GM10248 (cell line): Measurements from ENCODE around the gene RGP1.

ENCODE experiments used
- CTCF ChIA-PET: fragments of 300-600 bp; sonication (Branson Sonifier 250); formaldehyde crosslinking; extraction: SDS; loops from one replicate; lab custom pipeline; 2021; ENCODE audit warnings: antibody characterized with exemption; lab: Yijun Ruan, JAX
- POLR2A ChIA-PET: fragments of 350-650 bp; sonication (Branson Sonifier 250); formaldehyde crosslinking; extraction: SDS; loops from one replicate; lab custom pipeline; 2020; ENCODE audit warnings: antibody characterized with exemption; lab: Yijun Ruan, JAX
- DNase-seq: peaks from one replicate; pipeline ENCODE4 v3.0.0; 2012; ENCODE audit errors: extremely low spot score
- CTCF ChIP-seq: IDR thresholded peaks from 2 replicates; pipeline ENCODE4 v1.5.1; 2012; ENCODE audit warnings: mild to moderate bottlenecking, low read depth; ENCODE audit errors: extremely low read depth, missing control alignments, control extremely low read depth

RGP1 gene

DNA sequence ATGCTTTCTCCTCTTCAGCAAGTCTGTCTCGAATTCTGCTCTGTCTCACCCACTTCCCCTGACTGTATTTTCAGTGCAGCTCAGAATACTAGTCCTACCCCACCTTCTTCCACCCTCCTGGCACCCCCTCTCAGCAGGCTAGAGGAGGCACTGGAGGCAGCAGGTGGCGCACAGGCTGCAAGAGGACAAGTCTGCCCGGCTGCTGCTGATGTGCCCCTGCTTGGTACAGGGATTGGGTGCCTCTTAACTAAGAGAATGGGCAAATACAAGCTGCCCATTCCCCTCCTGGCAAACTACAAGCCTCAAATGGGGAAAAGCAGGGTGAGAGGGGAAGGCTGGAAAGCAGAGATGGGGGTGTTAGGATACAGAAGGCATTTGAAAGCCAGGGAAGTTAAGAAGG, 22.2 kb upstream of the RGP1 start:
- POLR2A ChIA-PET = interaction anchor here (1.1 to 1.7 kb wide), 2 partner anchors 11 to 31 kb away, joined by 3 to 4 read pairs; no protein-coding TSS in a partner anchor
- peak; percentile 39 for TF ChIP-seq CTCF
- CTCF ChIA-PET = interaction anchor here (0.7 to 11.0 kb wide), 15 partner anchors 9 to 173 kb away, joined by 3 to 134 read pairs (median 8); partner anchors contain the start of genes CCDC107, GBA2, HINT2 and RGP1
- DNase-seq = no peak

DNA sequence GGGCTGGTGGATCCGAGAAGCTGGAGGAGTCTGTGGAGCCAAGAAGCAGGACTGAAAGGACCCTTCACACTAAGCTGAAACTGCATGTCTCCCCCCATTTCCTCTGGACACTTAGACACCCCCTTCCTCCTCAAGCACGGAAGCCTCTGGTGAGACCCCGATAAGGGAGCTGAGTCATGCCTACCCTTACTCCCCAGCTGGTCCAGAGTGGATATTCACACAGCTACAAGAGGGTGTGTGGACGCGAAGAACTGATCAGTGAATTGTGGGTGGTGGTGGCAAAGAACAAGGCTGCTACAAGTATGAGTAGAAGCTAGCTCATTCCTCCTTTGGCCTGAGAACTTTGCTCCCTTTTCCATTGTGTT, 21.4 kb upstream of the RGP1 start:
- no peak for TF ChIP-seq CTCF
- DNase-seq = no peak
- POLR2A ChIA-PET = interaction anchor here (0.6 to 1.5 kb wide), 2 partner anchors 18 to 38 kb away, joined by 3 read pairs; partner anchors contain the start of gene TPM2
- CTCF ChIA-PET = interaction anchor here (0.7 to 11.0 kb wide), 25 partner anchors 9 to 174 kb away, joined by 3 to 134 read pairs (median 5); partner anchors contain the start of genes CCDC107, GBA2, HINT2 and RGP1

GRCh38 chr9:35728041-35728971, 20.8 kb upstream of the RGP1 start:
- CTCF ChIA-PET = interaction anchor here (0.6 to 11.0 kb wide), 28 partner anchors 8 to 128 kb away, joined by 3 to 134 read pairs (median 5); partner anchors contain the start of genes CCDC107, GBA2, HINT2 and RGP1
- peak; percentile 73 for DNase-seq
- POLR2A ChIA-PET = interaction anchor here (0.6 to 1.5 kb wide), 4 partner anchors 18 to 614 kb away, joined by 3 to 5 read pairs (median 4); partner anchors contain the start of genes GBA2, RGP1 and TPM2
- TF ChIP-seq CTCF = no peak

- DNase-seq = no peak
- CTCF ChIA-PET = interaction anchor here (0.6 to 11.0 kb wide), 18 partner anchors 13 to 129 kb away, joined by 3 to 134 read pairs (median 8); partner anchors contain the start of genes GBA2, RGP1 and TPM2
- no peak for TF ChIP-seq CTCF
- POLR2A ChIA-PET = interaction anchor here (1.3 kb wide), 1 partner anchor 20 kb away, joined by 4 read pairs; the partner anchor contains the start of genes GBA2 and RGP1
Observed at GRCh38 chr9:35729101-35729500, 20.0 kb upstream of the RGP1 start.

GRCh38 chr9:35729700-35730485, 19.2 kb upstream of the RGP1 start:
- no peak for DNase-seq
- POLR2A ChIA-PET = interaction anchor here (0.5 to 2.5 kb wide), 6 partner anchors 9 to 69 kb away, joined by 3 to 20 read pairs (median 4); partner anchors contain the start of genes GBA2 and RGP1

More at GRCh38 chr9:35729700-35730485, 19.2 kb upstream of the RGP1 start:
- peak; percentile 17 for TF ChIP-seq CTCF
- CTCF ChIA-PET = interaction anchor here (0.7 to 11.0 kb wide), 16 partner anchors 9 to 130 kb away, joined by 3 to 134 read pairs (median 10); partner anchors contain the start of genes GBA2, RGP1, TESK1 and TPM2
